WTC11 (cell line): ENCODE measurements around the gene NDUFV3. TPM values are rescaled to one million over a fixed set of nuclear protein-coding genes. Genes with fewer than 3 reads are reported as not detected.

ENCODE experiments used
- ATAC-seq: fragments of 200-7000 bp; cut with Tn5 transposase; 2 replicates; pipeline ENCODE4 v1.10.0; 2021; ENCODE audit warnings: mild to moderate bottlenecking, moderate library complexity
- CTCF ChIA-PET: fragments of 300-600 bp; sonication (Branson Sonifier 250); formaldehyde crosslinking; loops from one replicate; lab custom pipeline; 2021; ENCODE audit warnings: antibody characterized with exemption; lab: Charles Lee
- POLR2A ChIA-PET: fragments of 350-600 bp; sonication (Branson Sonifier 250); formaldehyde crosslinking; loops from one replicate; lab custom pipeline; 2021; ENCODE audit warnings: antibody characterized with exemption; lab: Charles Lee
- DNase-seq: peaks from one replicate; pipeline ENCODE4 v3.0.0; 2021; ENCODE audit warnings: low spot score
- H3K27ac Mint-ChIP-seq: 2 replicates; pipeline ENCODE4 v1.8.0; 2021; ENCODE audit warnings: mixed read lengths
- H3K27me3 Mint-ChIP-seq: 2 replicates; pipeline ENCODE4 v1.8.0; 2021; ENCODE audit warnings: low read depth, mild to moderate bottlenecking, moderate library complexity, mixed read lengths
- H3K36me3 Mint-ChIP-seq: 2 replicates; pipeline ENCODE4 v1.8.0; 2021; ENCODE audit warnings: mixed read lengths
- H3K4me1 Mint-ChIP-seq: 2 replicates; pipeline ENCODE4 v1.8.0; 2022; ENCODE audit warnings: mixed read lengths
- H3K4me3 Mint-ChIP-seq: 2 replicates; pipeline ENCODE4 v1.8.0; 2021; ENCODE audit warnings: mild to moderate bottlenecking, moderate library complexity, mixed read lengths
- H3K9me3 Mint-ChIP-seq: 2 replicates; pipeline ENCODE4 v1.8.0; 2021; ENCODE audit warnings: mixed read lengths
- ATF1 ChIP-seq: sonication (generic); formaldehyde crosslinking; IDR thresholded peaks from 2 replicates; pipeline ENCODE4 v1.8.1; 2023; ENCODE audit warnings: mild to moderate bottlenecking, moderate library complexity, missing genetic modification reagents
- ETV6 ChIP-seq: sonication (generic); formaldehyde crosslinking; IDR thresholded peaks from 2 replicates; pipeline ENCODE4 v1.8.1; 2022; ENCODE audit warnings: mild to moderate bottlenecking, missing genetic modification reagents
- NR3C1 ChIP-seq: sonication (generic); formaldehyde crosslinking; conservative IDR thresholded peaks from 2 replicates; pipeline ENCODE4 v1.8.1; 2023; ENCODE audit warnings: low read depth, mild to moderate bottlenecking, missing genetic modification reagents
- RELA ChIP-seq: sonication (generic); formaldehyde crosslinking; IDR thresholded peaks from 2 replicates; pipeline ENCODE4 v1.8.1; 2022; ENCODE audit warnings: missing genetic modification reagents, mild to moderate bottlenecking, borderline replicate concordance
- SMAD4 ChIP-seq: sonication (generic); formaldehyde crosslinking; IDR thresholded peaks from 2 replicates; pipeline ENCODE4 v1.8.0; 2022; ENCODE audit warnings: mild to moderate bottlenecking, missing genetic modification reagents
- ZBTB21 ChIP-seq: sonication (generic); formaldehyde crosslinking; IDR thresholded peaks from 2 replicates; pipeline ENCODE4 v1.8.1; 2023; ENCODE audit warnings: mild to moderate bottlenecking, missing genetic modification reagents, borderline replicate concordance
- ZNF532 ChIP-seq: fragments of 250-450 bp; sonication (Bioruptor Pico); IDR thresholded peaks from 2 replicates; pipeline ENCODE4 v1.9.0; 2021; ENCODE audit warnings: mild to moderate bottlenecking, borderline replicate concordance
- total RNA-seq: library from RNA; stranded (reverse); gene quantifications from 3 replicates; pipeline ENCODE4 v1.2.3, GENCODE V29; 2021
- TF ChIP-seq, protein P1 (sequence below): sonication (generic); formaldehyde crosslinking; IDR thresholded peaks from 2 replicates; pipeline ENCODE4 v1.8.0; 2022; ENCODE audit warnings: missing genetic modification reagents
- TF ChIP-seq, protein P2 (sequence below): fragments of 250-450 bp; sonication (Bioruptor Pico); conservative IDR thresholded peaks from 2 replicates; pipeline ENCODE4 v1.9.0; 2021; ENCODE audit warnings: mild to moderate bottlenecking
- TF ChIP-seq, protein P3 (sequence below): sonication (generic); formaldehyde crosslinking; IDR thresholded peaks from 2 replicates; pipeline ENCODE4 v1.8.1; 2022; ENCODE audit warnings: mild to moderate bottlenecking, missing genetic modification reagents, moderate library complexity, borderline replicate concordance
- TF ChIP-seq, protein P4 (sequence below): sonication (generic); formaldehyde crosslinking; IDR thresholded peaks from 2 replicates; pipeline ENCODE4 v1.8.1; 2023; ENCODE audit warnings: mild to moderate bottlenecking, missing genetic modification reagents
- TF ChIP-seq, protein P5 (sequence below): fragments of 250-450 bp; sonication (Bioruptor Pico); IDR thresholded peaks from 2 replicates; pipeline ENCODE4 v1.9.0; 2021; ENCODE audit warnings: moderate library complexity, mild to moderate bottlenecking, inconsistent platforms, borderline replicate concordance
- TF ChIP-seq, protein P6 (sequence below): sonication (generic); formaldehyde crosslinking; IDR thresholded peaks from 2 replicates; pipeline ENCODE4 v1.8.0; 2022; ENCODE audit warnings: mild to moderate bottlenecking, missing genetic modification reagents
- TF ChIP-seq, protein P7 (sequence below): sonication (generic); formaldehyde crosslinking; IDR thresholded peaks from 2 replicates; pipeline ENCODE4 v1.8.0; 2023; ENCODE audit warnings: missing genetic modification reagents

The NDUFV3 gene
- total RNA-seq, 1 experiment from 2014 or later: 28.5 TPM

DNA sequence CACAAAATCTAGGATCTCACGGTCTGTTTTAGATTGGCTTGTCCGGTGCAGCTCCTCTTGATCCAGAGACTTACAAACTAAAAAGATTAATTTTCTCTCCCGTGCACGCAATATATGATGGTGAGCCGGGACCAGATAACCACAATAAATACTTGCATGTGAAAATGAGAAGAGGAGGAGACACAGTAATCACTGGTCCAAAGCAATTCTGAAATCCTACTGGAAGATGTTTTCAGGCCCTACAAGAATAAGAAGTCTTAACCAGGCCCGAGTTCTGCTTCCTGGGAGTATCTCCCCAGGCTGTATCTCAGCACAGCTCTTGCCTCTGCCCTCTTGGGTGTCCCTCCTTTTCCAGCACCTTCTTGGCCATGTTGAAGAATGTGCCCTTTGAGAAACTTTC lies 12.8 kb upstream of the NDUFV3 start:
- no peak for ATAC-seq
- DNase-seq: no peak
- POLR2A ChIA-PET: no interaction called here
- Mint-ChIP-seq H3K27ac (peak overlapping the region; percentile 95), H3K9me3 (peaks cover 7% of the 10 kb centered on the region), H3K4me1 (peaks cover 23% of the 10 kb centered on the region), H3K36me3 (peaks cover 11% of the 10 kb centered on the region), H3K4me3 (peak overlapping the region; percentile 94), H3K27me3 (no peaks in the 10 kb centered on the region)
- CTCF ChIA-PET: no interaction called here
- TF ChIP-seq, protein P1, sequence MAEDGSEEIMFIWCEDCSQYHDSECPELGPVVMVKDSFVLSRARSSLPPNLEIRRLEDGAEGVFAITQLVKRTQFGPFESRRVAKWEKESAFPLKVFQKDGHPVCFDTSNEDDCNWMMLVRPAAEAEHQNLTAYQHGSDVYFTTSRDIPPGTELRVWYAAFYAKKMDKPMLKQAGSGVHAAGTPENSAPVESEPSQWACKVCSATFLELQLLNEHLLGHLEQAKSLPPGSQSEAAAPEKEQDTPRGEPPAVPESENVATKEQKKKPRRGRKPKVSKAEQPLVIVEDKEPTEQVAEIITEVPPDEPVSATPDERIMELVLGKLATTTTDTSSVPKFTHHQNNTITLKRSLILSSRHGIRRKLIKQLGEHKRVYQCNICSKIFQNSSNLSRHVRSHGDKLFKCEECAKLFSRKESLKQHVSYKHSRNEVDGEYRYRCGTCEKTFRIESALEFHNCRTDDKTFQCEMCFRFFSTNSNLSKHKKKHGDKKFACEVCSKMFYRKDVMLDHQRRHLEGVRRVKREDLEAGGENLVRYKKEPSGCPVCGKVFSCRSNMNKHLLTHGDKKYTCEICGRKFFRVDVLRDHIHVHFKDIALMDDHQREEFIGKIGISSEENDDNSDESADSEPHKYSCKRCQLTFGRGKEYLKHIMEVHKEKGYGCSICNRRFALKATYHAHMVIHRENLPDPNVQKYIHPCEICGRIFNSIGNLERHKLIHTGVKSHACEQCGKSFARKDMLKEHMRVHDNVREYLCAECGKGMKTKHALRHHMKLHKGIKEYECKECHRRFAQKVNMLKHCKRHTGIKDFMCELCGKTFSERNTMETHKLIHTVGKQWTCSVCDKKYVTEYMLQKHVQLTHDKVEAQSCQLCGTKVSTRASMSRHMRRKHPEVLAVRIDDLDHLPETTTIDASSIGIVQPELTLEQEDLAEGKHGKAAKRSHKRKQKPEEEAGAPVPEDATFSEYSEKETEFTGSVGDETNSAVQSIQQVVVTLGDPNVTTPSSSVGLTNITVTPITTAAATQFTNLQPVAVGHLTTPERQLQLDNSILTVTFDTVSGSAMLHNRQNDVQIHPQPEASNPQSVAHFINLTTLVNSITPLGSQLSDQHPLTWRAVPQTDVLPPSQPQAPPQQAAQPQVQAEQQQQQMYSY (CRISPR knock-in tag): no peak
- TF ChIP-seq NR3C1 (CRISPR knock-in tag): no peak
- TF ChIP-seq SMAD4: no peak
- TF ChIP-seq ZBTB21 (CRISPR knock-in tag): no peak
- TF ChIP-seq, protein P2, sequence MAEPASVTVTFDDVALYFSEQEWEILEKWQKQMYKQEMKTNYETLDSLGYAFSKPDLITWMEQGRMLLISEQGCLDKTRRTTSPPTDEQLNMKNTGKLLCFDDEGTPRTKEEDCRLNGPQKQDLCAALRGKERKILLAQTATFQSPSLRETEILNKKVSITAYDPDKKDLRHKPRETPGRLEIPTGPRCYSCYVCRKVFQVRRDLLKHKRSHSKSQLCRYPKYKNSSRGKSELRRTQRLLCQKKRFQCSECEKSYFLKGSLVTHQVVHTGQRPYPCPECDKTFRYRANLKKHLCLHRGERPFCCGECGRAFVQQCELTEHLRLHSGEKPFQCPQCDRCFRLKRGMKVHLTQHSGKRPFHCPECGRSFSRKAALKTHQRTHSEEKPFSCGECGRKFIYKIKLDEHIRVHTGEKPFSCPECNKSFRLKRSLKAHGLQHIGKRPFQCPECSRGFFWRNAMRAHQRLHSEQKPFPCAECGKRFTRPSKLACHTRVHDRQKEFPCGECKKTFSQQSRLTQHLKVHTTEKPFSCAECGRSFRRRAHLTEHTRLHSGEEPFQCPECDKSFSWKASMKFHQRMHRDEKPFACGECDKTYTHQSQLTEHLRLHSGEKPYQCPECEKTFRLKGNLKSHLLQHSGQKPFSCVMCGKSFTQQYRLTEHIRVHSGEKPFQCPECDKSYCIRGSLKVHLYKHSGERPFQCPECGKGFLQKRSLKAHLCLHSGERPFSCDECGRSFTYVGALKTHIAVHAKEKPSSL (CRISPR knock-in tag): no peak
- TF ChIP-seq RELA (CRISPR knock-in tag): no peak
- TF ChIP-seq, protein P3, sequence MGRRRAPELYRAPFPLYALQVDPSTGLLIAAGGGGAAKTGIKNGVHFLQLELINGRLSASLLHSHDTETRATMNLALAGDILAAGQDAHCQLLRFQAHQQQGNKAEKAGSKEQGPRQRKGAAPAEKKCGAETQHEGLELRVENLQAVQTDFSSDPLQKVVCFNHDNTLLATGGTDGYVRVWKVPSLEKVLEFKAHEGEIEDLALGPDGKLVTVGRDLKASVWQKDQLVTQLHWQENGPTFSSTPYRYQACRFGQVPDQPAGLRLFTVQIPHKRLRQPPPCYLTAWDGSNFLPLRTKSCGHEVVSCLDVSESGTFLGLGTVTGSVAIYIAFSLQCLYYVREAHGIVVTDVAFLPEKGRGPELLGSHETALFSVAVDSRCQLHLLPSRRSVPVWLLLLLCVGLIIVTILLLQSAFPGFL (CRISPR knock-in tag): no peak
- TF ChIP-seq ETV6 (CRISPR knock-in tag): no peak
- no peak for TF ChIP-seq ATF1 (CRISPR knock-in tag)

- no peak overlapping the region for H3K4me3 Mint-ChIP-seq
- ATAC-seq (no peak), DNase-seq (no peak)
- no peaks in the 10 kb centered on the region for H3K27me3 Mint-ChIP-seq
- peaks cover 7% of the 10 kb centered on the region for H3K9me3 Mint-ChIP-seq
- CTCF ChIA-PET: no interaction called here
- POLR2A ChIA-PET: no interaction called here
- no peak overlapping the region for H3K27ac Mint-ChIP-seq
- H3K4me1 Mint-ChIP-seq: peaks cover 17% of the 10 kb centered on the region
- H3K36me3 Mint-ChIP-seq: no peaks in the 10 kb centered on the region
- TF ChIP-seq, protein P4, sequence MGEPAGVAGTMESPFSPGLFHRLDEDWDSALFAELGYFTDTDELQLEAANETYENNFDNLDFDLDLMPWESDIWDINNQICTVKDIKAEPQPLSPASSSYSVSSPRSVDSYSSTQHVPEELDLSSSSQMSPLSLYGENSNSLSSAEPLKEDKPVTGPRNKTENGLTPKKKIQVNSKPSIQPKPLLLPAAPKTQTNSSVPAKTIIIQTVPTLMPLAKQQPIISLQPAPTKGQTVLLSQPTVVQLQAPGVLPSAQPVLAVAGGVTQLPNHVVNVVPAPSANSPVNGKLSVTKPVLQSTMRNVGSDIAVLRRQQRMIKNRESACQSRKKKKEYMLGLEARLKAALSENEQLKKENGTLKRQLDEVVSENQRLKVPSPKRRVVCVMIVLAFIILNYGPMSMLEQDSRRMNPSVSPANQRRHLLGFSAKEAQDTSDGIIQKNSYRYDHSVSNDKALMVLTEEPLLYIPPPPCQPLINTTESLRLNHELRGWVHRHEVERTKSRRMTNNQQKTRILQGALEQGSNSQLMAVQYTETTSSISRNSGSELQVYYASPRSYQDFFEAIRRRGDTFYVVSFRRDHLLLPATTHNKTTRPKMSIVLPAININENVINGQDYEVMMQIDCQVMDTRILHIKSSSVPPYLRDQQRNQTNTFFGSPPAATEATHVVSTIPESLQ (CRISPR knock-in tag): no peak
- TF ChIP-seq, protein P5, sequence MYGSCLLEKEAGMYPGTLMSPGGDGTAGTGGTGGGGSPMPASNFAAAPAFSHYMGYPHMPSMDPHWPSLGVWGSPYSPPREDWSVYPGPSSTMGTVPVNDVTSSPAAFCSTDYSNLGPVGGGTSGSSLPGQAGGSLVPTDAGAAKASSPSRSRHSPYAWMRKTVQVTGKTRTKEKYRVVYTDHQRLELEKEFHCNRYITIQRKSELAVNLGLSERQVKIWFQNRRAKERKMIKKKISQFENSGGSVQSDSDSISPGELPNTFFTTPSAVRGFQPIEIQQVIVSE (CRISPR knock-in tag): no peak
- no peak for TF ChIP-seq ZNF532 (CRISPR knock-in tag)
- TF ChIP-seq, protein P2 (CRISPR knock-in tag): no peak
- TF ChIP-seq, protein P6, sequence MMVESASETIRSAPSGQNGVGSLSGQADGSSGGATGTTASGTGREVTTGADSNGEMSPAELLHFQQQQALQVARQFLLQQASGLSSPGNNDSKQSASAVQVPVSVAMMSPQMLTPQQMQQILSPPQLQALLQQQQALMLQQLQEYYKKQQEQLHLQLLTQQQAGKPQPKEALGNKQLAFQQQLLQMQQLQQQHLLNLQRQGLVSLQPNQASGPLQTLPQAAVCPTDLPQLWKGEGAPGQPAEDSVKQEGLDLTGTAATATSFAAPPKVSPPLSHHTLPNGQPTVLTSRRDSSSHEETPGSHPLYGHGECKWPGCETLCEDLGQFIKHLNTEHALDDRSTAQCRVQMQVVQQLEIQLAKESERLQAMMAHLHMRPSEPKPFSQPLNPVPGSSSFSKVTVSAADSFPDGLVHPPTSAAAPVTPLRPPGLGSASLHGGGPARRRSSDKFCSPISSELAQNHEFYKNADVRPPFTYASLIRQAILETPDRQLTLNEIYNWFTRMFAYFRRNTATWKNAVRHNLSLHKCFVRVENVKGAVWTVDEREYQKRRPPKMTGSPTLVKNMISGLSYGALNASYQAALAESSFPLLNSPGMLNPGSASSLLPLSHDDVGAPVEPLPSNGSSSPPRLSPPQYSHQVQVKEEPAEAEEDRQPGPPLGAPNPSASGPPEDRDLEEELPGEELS (CRISPR knock-in tag): no peak
- TF ChIP-seq, protein P7, sequence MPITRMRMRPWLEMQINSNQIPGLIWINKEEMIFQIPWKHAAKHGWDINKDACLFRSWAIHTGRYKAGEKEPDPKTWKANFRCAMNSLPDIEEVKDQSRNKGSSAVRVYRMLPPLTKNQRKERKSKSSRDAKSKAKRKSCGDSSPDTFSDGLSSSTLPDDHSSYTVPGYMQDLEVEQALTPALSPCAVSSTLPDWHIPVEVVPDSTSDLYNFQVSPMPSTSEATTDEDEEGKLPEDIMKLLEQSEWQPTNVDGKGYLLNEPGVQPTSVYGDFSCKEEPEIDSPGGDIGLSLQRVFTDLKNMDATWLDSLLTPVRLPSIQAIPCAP (CRISPR knock-in tag): no peak
These were observed 9.2 kb upstream of the NDUFV3 start for GRCh38 chr21:42883921-42884320.
